Nephron (organoid): ENCODE data around the gene ANKRD11.

Source experiments
- H3K27ac Mint-ChIP-seq, 3 experiments: 2 replicates each; pipeline ENCODE4 v1.8.0; 2020; ENCODE audit warnings: mixed read lengths in 3 of 3, mild to moderate bottlenecking in 2 of 3, moderate library complexity in 1 of 3
- H3K27me3 Mint-ChIP-seq: 2 replicates; pipeline ENCODE4 v1.8.0; 2021; ENCODE audit warnings: low read depth, mild to moderate bottlenecking, moderate library complexity, mixed read lengths
- H3K36me3 Mint-ChIP-seq: 2 replicates; pipeline ENCODE4 v1.8.0; 2020; ENCODE audit warnings: low read depth, mixed read lengths
- H3K4me1 Mint-ChIP-seq: 2 replicates; pipeline ENCODE4 v1.8.0; 2020; ENCODE audit warnings: mixed read lengths
- H3K4me3 Mint-ChIP-seq, 3 experiments: 2 replicates each; pipeline ENCODE4 v1.8.0; 2020; ENCODE audit warnings: mild to moderate bottlenecking in 3 of 3, mixed read lengths in 3 of 3, moderate library complexity in 2 of 3
- H3K9me3 Mint-ChIP-seq: 2 replicates; pipeline ENCODE4 v1.8.0; 2020; ENCODE audit warnings: mixed read lengths
- CTCF ChIP-seq, 3 experiments: fragments of 200-600 bp; sonication (generic); IDR thresholded peaks; one replicate each; pipeline ENCODE4 v1.5.0; 2021; ENCODE audit warnings: antibody characterized with exemption in 3 of 3; ENCODE audit not compliant: unreplicated experiment in 3 of 3

ANKRD11 gene

GRCh38 chr16:89319886-89320781, 170.2 kb downstream of the ANKRD11 start:
- no peak overlapping the region for H3K4me3 Mint-ChIP-seq
- peak overlapping the region; percentile 48 to 76 (median 65) for H3K27ac Mint-ChIP-seq
- H3K27me3 Mint-ChIP-seq, result no peaks in the 10 kb centered on the region
- no peaks in the 10 kb centered on the region for H3K9me3 Mint-ChIP-seq
- TF ChIP-seq CTCF (IDR thresholded peaks at IDR 0.05; ENCODE audit: unreplicated experiment in 3 of 3), result no peak
- H3K36me3 Mint-ChIP-seq, result peaks cover under 1% of the 10 kb centered on the region
- H3K4me1 Mint-ChIP-seq, result peaks cover 74% of the 10 kb centered on the region

- no peaks in the 10 kb centered on the region for H3K9me3 Mint-ChIP-seq
- H3K4me1 Mint-ChIP-seq, result peaks cover 73% of the 10 kb centered on the region
- no peak overlapping the region for H3K27ac Mint-ChIP-seq
- H3K27me3 Mint-ChIP-seq, result no peaks in the 10 kb centered on the region
- TF ChIP-seq CTCF (IDR thresholded peaks at IDR 0.05; ENCODE audit: unreplicated experiment in 3 of 3), result no peak
- H3K4me3 Mint-ChIP-seq, result no peak overlapping the region
- peaks cover under 1% of the 10 kb centered on the region for H3K36me3 Mint-ChIP-seq
These were observed 170.8 kb downstream of the ANKRD11 start for GRCh38 chr16:89319631-89319885.

GRCh38 chr16:89318871-89319630, 171.3 kb downstream of the ANKRD11 start:
- Mint-ChIP-seq H3K4me3 (no peak overlapping the region), H3K27ac (no peak overlapping the region), H3K4me1 (peaks cover 75% of the 10 kb centered on the region), H3K9me3 (no peaks in the 10 kb centered on the region), H3K36me3 (peaks cover 6% of the 10 kb centered on the region), H3K27me3 (no peaks in the 10 kb centered on the region)
- no peak for TF ChIP-seq CTCF (IDR thresholded peaks at IDR 0.05; ENCODE audit: unreplicated experiment in 3 of 3)

GRCh38 chr16:89318430-89318758, 172.0 kb downstream of the ANKRD11 start:
- H3K27ac Mint-ChIP-seq, result no peak overlapping the region
- no peaks in the 10 kb centered on the region for H3K9me3 Mint-ChIP-seq
- no peak overlapping the region for H3K4me3 Mint-ChIP-seq

GRCh38 chr16:89317729-89318429, 172.5 kb downstream of the ANKRD11 start:
- H3K4me1 Mint-ChIP-seq, result peaks cover 73% of the 10 kb centered on the region
- H3K36me3 Mint-ChIP-seq, result peaks cover 16% of the 10 kb centered on the region
- no peak for TF ChIP-seq CTCF (IDR thresholded peaks at IDR 0.05; ENCODE audit: unreplicated experiment in 3 of 3)
- H3K4me3 Mint-ChIP-seq, result no peak overlapping the region
- no peaks in the 10 kb centered on the region for H3K27me3 Mint-ChIP-seq
- no peaks in the 10 kb centered on the region for H3K9me3 Mint-ChIP-seq
- no peak overlapping the region for H3K27ac Mint-ChIP-seq

More at GRCh38 chr16:89318430-89318758, 172.0 kb downstream of the ANKRD11 start:
- no peak for TF ChIP-seq CTCF (IDR thresholded peaks at IDR 0.05; ENCODE audit: unreplicated experiment in 3 of 3)
- H3K27me3 Mint-ChIP-seq, result no peaks in the 10 kb centered on the region
- H3K36me3 Mint-ChIP-seq, result peaks cover 11% of the 10 kb centered on the region
- peaks cover 75% of the 10 kb centered on the region for H3K4me1 Mint-ChIP-seq
